Glomerular endothelial cell (primary cell): Measurements from ENCODE around the gene PDE6C. TPM values are rescaled to one million over a fixed set of nuclear protein-coding genes. Genes with fewer than 3 reads are reported as not detected.
"Not testable (repeated sequence)": the region's sequence is repeated elsewhere in the genome, so short reads cannot be mapped to it uniquely, and the experiment has no call there.

Experiments
- DNase-seq: peaks from one replicate; pipeline ENCODE4 v3.0.0-alpha.2; 2011; ENCODE audit warnings: low read depth, low spot score; ENCODE audit errors: extremely low read depth
- total RNA-seq: library from RNA; depleted of rRNA; stranded (reverse); fragments of >200 nt; gene quantifications from 2 replicates; pipeline ENCODE4 v1.2.3, GENCODE V29; 2015

Gene PDE6C
- total RNA-seq, 1 donor from 2014 or later, result not detected

DNA sequence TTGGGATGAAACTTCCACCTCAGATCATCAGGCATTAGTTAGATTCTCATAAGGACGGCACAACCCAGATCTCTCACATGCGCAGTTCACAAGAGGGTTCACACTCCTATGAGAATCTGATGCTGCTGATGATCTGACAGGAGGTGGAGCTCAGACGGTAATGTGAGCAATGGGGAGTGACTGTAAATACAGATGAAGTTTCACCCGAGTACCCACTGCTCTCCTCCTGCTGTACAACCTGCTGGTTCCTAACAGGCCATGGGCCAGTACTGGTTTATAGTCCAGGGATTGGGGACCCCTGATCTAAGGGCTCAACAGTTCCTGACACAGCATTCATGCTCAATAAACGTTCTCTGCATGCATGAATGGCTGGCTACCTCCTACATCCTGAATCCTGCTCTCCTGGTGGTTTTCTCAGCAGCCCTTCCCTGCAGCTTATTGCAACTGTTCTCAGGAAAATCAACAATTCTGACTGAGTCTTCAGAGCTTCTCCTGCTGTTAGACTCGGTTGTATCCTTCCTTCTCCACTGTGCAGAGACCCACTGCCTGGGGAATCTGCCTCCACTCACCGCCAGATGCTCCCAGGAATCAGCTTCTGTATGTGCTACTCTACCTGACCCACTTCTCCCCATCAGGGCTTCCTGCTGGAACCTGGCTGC is 17.4 kb downstream of the PDE6C start:
- DNase-seq, result no peak

GRCh38 chr10:93630625-93631557 is 18.6 kb downstream of the PDE6C start:
- no peak for DNase-seq

GRCh38 chr10:93639791-93640190 is 27.5 kb downstream of the PDE6C start:
- DNase-seq, result no peak

DNA sequence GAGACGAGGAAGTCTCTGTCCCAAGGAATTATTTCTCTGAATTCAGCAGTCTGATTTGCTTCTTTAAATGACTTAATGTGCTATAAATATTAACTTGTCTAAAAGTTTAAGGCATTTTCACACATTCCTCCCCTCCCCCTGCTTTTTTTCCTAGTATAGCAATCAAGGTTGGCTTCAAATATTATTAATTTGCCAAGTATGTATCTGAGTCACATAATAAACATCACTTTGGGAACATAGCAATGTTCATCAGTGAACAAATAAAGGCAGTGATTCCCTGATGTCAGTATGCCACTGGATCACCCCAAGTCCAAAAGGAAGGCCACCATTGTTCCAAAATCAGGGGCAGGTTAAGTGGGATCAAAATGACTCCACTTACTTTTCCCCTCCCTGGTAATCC is 40.5 kb downstream of the PDE6C start:
- DNase-seq, result peak; percentile 5

- no peak for DNase-seq
These were observed 41.9 kb downstream of the PDE6C start for GRCh38 chr10:93654201-93654600.

GRCh38 chr10:93656155-93656554 is 43.8 kb downstream of the PDE6C start:
- DNase-seq, result no peak

DNA sequence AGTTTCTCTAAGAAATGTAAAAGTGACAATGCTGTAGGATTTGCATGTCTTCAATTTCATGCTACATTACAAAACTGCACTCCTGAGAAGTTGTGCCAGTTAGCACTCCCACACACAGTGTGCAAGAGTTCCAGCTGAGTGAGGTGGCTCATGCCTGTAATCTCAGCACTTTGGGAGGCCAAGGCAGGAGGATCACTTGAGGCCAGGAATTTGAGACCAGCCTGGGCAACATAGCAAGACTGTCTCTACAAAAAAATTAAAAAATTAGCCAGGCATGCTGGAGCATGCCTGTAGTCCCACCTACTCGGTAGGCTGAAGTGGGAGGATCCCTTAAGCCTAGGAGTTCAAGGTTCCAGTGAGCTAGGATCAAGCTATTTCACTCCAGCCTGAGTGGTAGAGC is 45.4 kb downstream of the PDE6C start:
- DNase-seq, result no peak

GRCh38 chr10:93666030-93666429 is 53.7 kb downstream of the PDE6C start:
- DNase-seq, result no peak

DNA sequence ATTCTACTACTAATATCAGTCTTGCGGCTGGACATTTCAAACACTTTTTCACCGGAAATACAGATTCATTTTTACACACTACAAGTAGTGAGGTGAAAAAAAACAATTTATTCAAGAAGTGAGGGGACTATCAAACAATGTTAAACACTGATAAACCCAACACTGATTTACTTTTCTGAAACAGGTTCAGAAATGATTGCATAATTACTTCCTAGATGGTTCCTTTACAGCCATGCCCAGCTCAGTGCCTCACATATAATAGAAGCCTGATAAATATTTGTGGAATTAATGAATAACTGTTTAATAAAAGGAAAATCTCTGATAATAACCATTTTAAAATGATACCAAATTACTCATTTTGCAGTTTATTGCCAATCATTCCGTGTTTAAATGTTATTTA is 55.5 kb downstream of the PDE6C start:
- DNase-seq, result no peak

GRCh38 chr10:93670372-93670771 is 58.0 kb downstream of the PDE6C start:
- DNase-seq, result no peak

DNA sequence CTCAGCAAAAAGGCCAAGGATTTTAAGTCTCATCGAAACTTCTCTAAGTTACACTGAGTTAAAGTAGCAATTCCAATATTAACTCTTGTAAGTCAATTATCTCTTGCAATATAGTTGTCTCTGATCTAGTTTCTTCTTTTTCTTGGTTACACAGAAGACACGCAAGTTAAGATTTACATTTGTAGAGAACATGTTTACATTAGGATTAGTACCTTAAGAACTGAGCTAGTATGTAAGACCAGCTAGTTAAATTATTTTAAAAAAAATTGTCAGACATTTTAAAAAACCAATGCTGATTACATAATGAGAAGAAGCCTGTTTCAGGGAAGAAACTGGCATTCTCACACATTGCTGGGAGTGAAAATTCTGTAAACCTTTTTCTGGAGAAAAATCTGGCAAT is 58.7 kb downstream of the PDE6C start:
- DNase-seq, result no peak

- DNase-seq, result no peak
These were observed 59.8 kb downstream of the PDE6C start for GRCh38 chr10:93672022-93672678.

GRCh38 chr10:93672890-93673289 is 60.6 kb downstream of the PDE6C start:
- no peak for DNase-seq

GRCh38 chr10:93673791-93674190 is 61.5 kb downstream of the PDE6C start:
- DNase-seq, result no peak

DNA sequence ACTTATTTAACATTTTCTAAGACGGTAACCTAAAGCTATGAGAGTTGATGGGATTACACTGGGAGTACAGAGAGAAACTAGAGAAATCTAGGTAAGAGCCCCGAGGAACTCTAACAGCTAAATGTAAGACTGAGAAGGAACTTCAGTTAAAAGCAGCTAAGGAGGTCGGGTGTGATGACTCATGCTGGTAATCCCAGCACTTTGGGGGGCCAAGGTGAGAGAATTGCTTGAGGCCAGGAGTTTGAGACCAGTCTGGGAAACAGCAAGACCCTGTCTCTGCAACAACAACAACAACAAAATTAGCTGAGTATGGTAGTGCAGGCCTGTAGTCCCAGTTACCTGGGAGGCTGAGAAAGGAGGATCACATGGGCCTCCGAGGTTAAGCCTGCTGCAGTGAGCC is 66.0 kb downstream of the PDE6C start:
- DNase-seq, result no peak

GRCh38 chr10:93678805-93679587 is 66.7 kb downstream of the PDE6C start:
- no peak for DNase-seq

GRCh38 chr10:93680412-93681047 is 68.2 kb downstream of the PDE6C start:
- no peak for DNase-seq

DNA sequence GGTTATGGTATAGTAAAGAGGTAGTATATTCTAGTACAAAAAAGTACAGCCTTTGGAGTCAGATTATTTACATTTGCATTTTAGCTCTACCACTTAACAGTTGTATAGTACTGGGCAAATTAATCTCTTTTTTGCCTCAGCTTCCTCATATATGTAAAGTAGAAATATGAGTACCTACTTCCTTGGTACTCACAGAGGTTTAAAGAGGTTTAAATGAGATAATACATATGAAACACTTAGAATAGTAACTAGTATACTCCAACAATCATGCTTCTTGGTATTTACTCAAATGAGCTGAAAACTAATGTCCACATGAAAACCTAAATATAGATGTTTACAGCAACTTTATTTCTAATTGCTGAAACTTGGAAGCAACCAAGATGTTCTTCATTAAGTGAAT is 75.4 kb downstream of the PDE6C start:
- no peak for DNase-seq

- no peak for DNase-seq
These were observed 83.4 kb downstream of the PDE6C start for GRCh38 chr10:93695740-93696139.

DNA sequence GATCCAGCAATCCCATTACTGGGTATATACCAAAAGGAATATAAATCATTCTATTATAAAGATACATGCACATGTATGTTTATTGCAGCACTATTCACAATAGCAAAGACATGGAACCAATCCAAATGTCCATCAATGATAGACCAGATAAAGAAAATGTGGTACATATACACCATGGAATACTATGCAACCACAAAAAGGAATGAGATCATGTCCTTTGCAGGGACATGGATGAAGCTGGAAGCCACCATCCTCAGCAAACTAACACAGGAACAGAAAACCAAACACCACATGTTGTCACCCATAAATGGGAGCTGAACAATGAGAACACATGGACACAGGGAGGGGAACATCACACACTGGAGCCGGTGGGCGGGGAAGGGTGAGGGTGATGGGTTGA is 84.2 kb downstream of the PDE6C start:
- not testable (repeated sequence) for DNase-seq
